SU-DHL-6 (cell line): ENCODE results near the gene TEAD1.

ENCODE experiments used
- H2AFZ ChIP-seq: fragments of 200-600 bp; sonication (generic); 2 replicates; pipeline ENCODE4 v1.6.1; 2014; ENCODE audit warnings: low read depth, mild to moderate bottlenecking, moderate library complexity, mixed read lengths, antibody characterized with exemption, low read length; ENCODE audit not compliant: severe bottlenecking
- H3F3A ChIP-seq: fragments of 200-600 bp; shearing (Covaris generic); 2 replicates; pipeline ENCODE4 v1.6.0; 2016; ENCODE audit warnings: antibody characterized with exemption, mild to moderate bottlenecking; ENCODE audit not compliant: insufficient read depth
- H3K27ac ChIP-seq: fragments of 200-600 bp; sonication (generic); 2 replicates; pipeline ENCODE4 v1.5.1; 2016; ENCODE audit warnings: low read depth, mild to moderate bottlenecking, low read length, moderate library complexity, mixed read lengths
- H3K27me3 ChIP-seq: fragments of 200-600 bp; sonication (generic), shearing (Covaris generic); 2 replicates; pipeline ENCODE4 v1.6.0; 2014; ENCODE audit warnings: mild to moderate bottlenecking, low read length
- H3K36me3 ChIP-seq: fragments of 200-600 bp; sonication (generic); 2 replicates; pipeline ENCODE4 v1.6.1; 2014; ENCODE audit warnings: mild to moderate bottlenecking, low read length, mixed read lengths
- H3K4me2 ChIP-seq: fragments of 300-600, 200-600 bp; shearing (Covaris generic), sonication (generic); 2 replicates; pipeline ENCODE4 v1.6.0; 2014; ENCODE audit warnings: low read length, low read depth, mild to moderate bottlenecking; ENCODE audit not compliant: poor library complexity, severe bottlenecking
- H3K4me3 ChIP-seq: fragments of 200-600 bp; sonication (generic); 2 replicates; pipeline ENCODE4 v1.5.1; 2014; ENCODE audit warnings: antibody characterized with exemption, low read length, mild to moderate bottlenecking, mixed read lengths; ENCODE audit not compliant: insufficient read depth, poor library complexity, severe bottlenecking
- H3K79me2 ChIP-seq: fragments of 200-600 bp; sonication (generic); 2 replicates; pipeline ENCODE4 v1.6.1; 2014; ENCODE audit warnings: mild to moderate bottlenecking, low read length, moderate library complexity; ENCODE audit not compliant: insufficient read depth
- H3K9ac ChIP-seq: fragments of 200-600 bp; sonication (generic); 2 replicates; pipeline ENCODE4 v1.7.0; 2014; ENCODE audit warnings: mild to moderate bottlenecking, low read length
- H3K9me2 ChIP-seq: fragments of 200-600 bp; sonication (generic); replicated peaks from 2 replicates; pipeline ENCODE4 v1.6.1; 2014; ENCODE audit warnings: low read length; ENCODE audit not compliant: insufficient read depth
- H3K9me3 ChIP-seq: fragments of 200-600 bp; sonication (generic); 2 replicates; pipeline ENCODE4 v1.6.1; 2014; ENCODE audit warnings: low read length, mixed read lengths; ENCODE audit not compliant: insufficient read depth
- H4K20me1 ChIP-seq: fragments of 200-600 bp; sonication (generic); 2 replicates; pipeline ENCODE4 v1.6.1; 2014; ENCODE audit warnings: low read depth, mild to moderate bottlenecking, antibody characterized with exemption, low read length, moderate library complexity, mixed read lengths
- CTCF ChIP-seq: fragments of 200-600 bp; sonication (generic); IDR thresholded peaks from one replicate; pipeline ENCODE4 v1.5.1; 2017; ENCODE audit warnings: antibody characterized with exemption, mild to moderate bottlenecking, low read length, moderate library complexity; ENCODE audit not compliant: insufficient read depth, poor library complexity, severe bottlenecking
- EZH2phosphoT487 ChIP-seq: fragments of 200-600 bp; sonication (generic), shearing (Covaris generic); conservative IDR thresholded peaks from 2 replicates; pipeline ENCODE4 v1.6.1; 2018; ENCODE audit warnings: mild to moderate bottlenecking, antibody characterized with exemption, low read length, moderate library complexity, mixed read lengths

TEAD1 gene

GRCh38 chr11:12684816-12685215 lies 10.6 kb downstream of the TEAD1 start:
- Histone ChIP-seq H3K9ac (no peak overlapping the region), H3K4me2 (no peak overlapping the region), H3K79me2 (no peaks in the 10 kb centered on the region), H3K27me3 (no peaks in the 10 kb centered on the region; the same call in 1 of the 2 replicates), H2AFZ (no peak overlapping the region), H3F3A (no peaks in the 10 kb centered on the region), H3K9me2 (no peaks in the 10 kb centered on the region), H3K4me3 (no peak overlapping the region), H3K27ac (no peak overlapping the region), H3K36me3 (no peaks in the 10 kb centered on the region), H4K20me1 (no peaks in the 10 kb centered on the region), H3K9me3 (no peaks in the 10 kb centered on the region)
- TF ChIP-seq EZH2phosphoT487 (no peak), CTCF (no peak)

- H3K9me3 ChIP-seq: no peaks in the 10 kb centered on the region
- H3K27ac ChIP-seq: no peak overlapping the region
- H3K27me3 ChIP-seq: no peaks in the 10 kb centered on the region; the same call in 1 of the 2 replicates
- H3K9ac ChIP-seq: no peak overlapping the region
- no peak overlapping the region for H2AFZ ChIP-seq
- no peaks in the 10 kb centered on the region for H3K9me2 ChIP-seq
- H4K20me1 ChIP-seq: no peaks in the 10 kb centered on the region
- H3K79me2 ChIP-seq: no peaks in the 10 kb centered on the region
- TF ChIP-seq CTCF: no peak
- no peak for TF ChIP-seq EZH2phosphoT487
- no peaks in the 10 kb centered on the region for H3K36me3 ChIP-seq
- H3K4me2 ChIP-seq: no peak overlapping the region
- H3K4me3 ChIP-seq: no peak overlapping the region
- H3F3A ChIP-seq: no peaks in the 10 kb centered on the region
Observed at GRCh38 chr11:12685229-12685628, 11.0 kb downstream of the TEAD1 start.

- Histone ChIP-seq H3K79me2 (no peaks in the 10 kb centered on the region), H3K9ac (no peak overlapping the region), H4K20me1 (no peaks in the 10 kb centered on the region), H2AFZ (no peak overlapping the region), H3F3A (no peaks in the 10 kb centered on the region), H3K4me2 (no peak overlapping the region), H3K27me3 (no peaks in the 10 kb centered on the region; the same call in 1 of the 2 replicates), H3K36me3 (no peaks in the 10 kb centered on the region), H3K4me3 (no peak overlapping the region), H3K27ac (no peak overlapping the region), H3K9me2 (no peaks in the 10 kb centered on the region), H3K9me3 (no peaks in the 10 kb centered on the region)
- TF ChIP-seq EZH2phosphoT487 (no peak), CTCF (no peak)
Observed at GRCh38 chr11:12686246-12687060, 12.2 kb downstream of the TEAD1 start.
